Left colon (tissue), 2 donors: ENCODE data around the gene ZNF598. TPM values are rescaled to one million over a fixed set of nuclear protein-coding genes. Genes with fewer than 3 reads are reported as not detected.

ENCODE experiments used
- ATAC-seq: fragments of 200-7000 bp; cut with Tn5 transposase; one replicate; pipeline ENCODE4 v1.9.1; 2020; ENCODE audit warnings: mild to moderate bottlenecking, moderate library complexity
- DNase-seq, 2 donors: peaks; one replicate each; pipeline ENCODE4 v3.0.0-alpha.2; 2020
- intact Hi-C, 2 donors: fragments of 100-400 bp; cut with DNase I in 1 of 2; cut with micrococcal nuclease in 1 of 2; formaldehyde crosslinking; loops; one replicate each; pipeline versions ENCODE4 v1.11.2 to v1.14.0; 2022; cut with DNase I, micrococcal nuclease
- total RNA-seq, 2 donors: library from RNA; stranded (reverse); fragmentation: NEBNext Ultra II Directional; extraction: Animal tissue kit (Norgen Biotek cat#: 25700); gene quantifications; one replicate each; pipeline ENCODE4 v1.2.1, GENCODE V29; 2021
- donor health status: DM: no; HTN: no; CAD: no.
- donor health status: DM: yes; HTN: yes; CAD: no.

ZNF598 gene
- total RNA-seq, 2 donors from 2014 or later: 45.8 to 52.8 TPM

GRCh38 chr16:1984347-1985225 is 25.0 kb downstream of the ZNF598 start:
- intact Hi-C loops: no loop called here
- ATAC-seq (peak; percentile 8), DNase-seq (peak in 1 of 2 donors; percentile 69)

- intact Hi-C loops: no loop called here
- DNase-seq: peak; percentile 90 to 92
- ATAC-seq: peak; percentile 51
Observed at GRCh38 chr16:1983544-1984346, 25.9 kb downstream of the ZNF598 start, which contains the start of gene GFER. Gene GFER (plus strand): TSS chr16:1984193. CDS start chr16:1984219, 26 bp downstream.

- intact Hi-C loops: no loop called here
- ATAC-seq: no peak
- no peak for DNase-seq
Observed at GRCh38 chr16:1982991-1983543, 26.6 kb downstream of the ZNF598 start.

- ATAC-seq (peak; percentile 34), DNase-seq (peak; percentile 72 to 82)
- intact Hi-C loops: no loop called here
Observed at GRCh38 chr16:1982013-1982433, 27.6 kb downstream of the ZNF598 start.

DNA sequence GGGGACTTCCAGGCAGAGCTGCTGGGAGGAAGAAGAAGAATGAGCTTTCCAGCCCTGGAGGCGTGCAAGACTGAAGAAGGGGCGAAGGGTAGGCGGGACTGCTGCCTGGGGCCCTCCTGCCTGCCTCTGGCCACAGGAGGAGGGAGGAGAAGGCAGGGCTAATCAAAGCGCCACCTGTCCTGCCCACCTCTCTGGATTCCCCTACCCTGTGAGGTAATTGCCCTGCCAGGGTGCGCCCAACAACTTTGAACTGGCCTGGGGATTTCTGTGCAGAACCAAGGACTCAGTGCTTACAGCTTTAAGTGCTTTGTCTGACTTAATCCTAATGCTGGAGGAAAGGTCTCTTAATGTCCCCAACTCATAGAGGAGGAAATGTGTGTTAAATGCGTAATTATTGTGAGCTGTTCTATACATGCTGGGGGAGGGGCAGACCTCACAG is 28.2 kb downstream of the ZNF598 start, which contains the start of gene NOXO1:
Gene NOXO1, minus strand, starts transcription at position 72 of the 439 bp plus-strand sequence. CDS start 290 bp downstream, outside the sequence.
- intact Hi-C loops: no loop called here
- DNase-seq (peak; percentile 81 to 89), ATAC-seq (peak; percentile 44)

- DNase-seq (no peak), ATAC-seq (no peak)
- intact Hi-C loops: no loop called here
Observed at GRCh38 chr16:1980770-1981087, 28.9 kb downstream of the ZNF598 start.

GRCh38 chr16:1980030-1980769 is 29.4 kb downstream of the ZNF598 start:
- intact Hi-C loops: no loop called here
- DNase-seq: peak in 1 of 2 donors; percentile 60
- ATAC-seq: peak; percentile 6

DNA sequence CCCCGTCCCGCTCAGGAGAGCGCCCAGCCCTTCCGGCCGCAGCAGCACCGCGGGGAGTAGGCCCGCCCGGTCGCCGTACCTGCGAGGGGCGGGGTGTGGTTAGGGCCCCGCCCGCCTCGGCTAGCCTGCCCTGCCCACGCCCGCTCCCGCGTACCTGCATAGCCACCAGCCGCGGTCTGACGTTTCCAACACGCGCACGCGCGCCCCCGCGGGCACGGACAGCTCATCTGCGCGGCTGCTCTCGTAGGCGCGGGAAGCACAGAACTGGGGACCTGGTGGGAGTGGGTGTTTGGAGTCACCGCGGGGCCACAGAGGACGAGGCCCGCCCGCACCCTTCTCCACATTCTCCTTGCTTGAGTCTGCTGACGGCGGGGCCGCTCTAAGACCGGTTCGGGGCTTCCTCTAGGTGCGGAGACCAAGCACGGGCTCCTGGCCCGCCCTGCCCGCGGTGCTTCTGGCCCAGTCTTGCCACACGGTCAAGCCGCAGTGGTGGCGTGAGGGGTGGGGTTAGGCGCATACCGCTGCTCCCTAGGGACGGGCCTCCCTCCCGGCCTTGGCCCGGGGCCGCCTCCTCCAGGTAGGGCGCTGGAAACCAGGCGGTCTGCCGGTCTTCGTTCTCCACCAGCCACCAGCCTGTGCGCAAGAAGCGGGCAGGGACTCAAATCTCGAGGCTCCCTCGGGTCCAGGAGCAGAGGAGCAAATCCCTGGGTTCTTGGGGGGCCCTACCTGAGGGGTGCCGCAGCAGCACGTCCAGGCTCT is 30.2 kb downstream of the ZNF598 start:
- ATAC-seq (peak; percentile 57), DNase-seq (peak; percentile 90 to 92)
- intact Hi-C loops: no loop called here

- DNase-seq (peak in 1 of 2 donors; percentile 32), ATAC-seq (peak; percentile 0)
- intact Hi-C loops: no loop called here
Observed at GRCh38 chr16:1978476-1979120, 31.0 kb downstream of the ZNF598 start.

- ATAC-seq (no peak), DNase-seq (no peak)
- intact Hi-C loops: no loop called here
Observed at GRCh38 chr16:1977875-1978268, 31.7 kb downstream of the ZNF598 start.

DNA sequence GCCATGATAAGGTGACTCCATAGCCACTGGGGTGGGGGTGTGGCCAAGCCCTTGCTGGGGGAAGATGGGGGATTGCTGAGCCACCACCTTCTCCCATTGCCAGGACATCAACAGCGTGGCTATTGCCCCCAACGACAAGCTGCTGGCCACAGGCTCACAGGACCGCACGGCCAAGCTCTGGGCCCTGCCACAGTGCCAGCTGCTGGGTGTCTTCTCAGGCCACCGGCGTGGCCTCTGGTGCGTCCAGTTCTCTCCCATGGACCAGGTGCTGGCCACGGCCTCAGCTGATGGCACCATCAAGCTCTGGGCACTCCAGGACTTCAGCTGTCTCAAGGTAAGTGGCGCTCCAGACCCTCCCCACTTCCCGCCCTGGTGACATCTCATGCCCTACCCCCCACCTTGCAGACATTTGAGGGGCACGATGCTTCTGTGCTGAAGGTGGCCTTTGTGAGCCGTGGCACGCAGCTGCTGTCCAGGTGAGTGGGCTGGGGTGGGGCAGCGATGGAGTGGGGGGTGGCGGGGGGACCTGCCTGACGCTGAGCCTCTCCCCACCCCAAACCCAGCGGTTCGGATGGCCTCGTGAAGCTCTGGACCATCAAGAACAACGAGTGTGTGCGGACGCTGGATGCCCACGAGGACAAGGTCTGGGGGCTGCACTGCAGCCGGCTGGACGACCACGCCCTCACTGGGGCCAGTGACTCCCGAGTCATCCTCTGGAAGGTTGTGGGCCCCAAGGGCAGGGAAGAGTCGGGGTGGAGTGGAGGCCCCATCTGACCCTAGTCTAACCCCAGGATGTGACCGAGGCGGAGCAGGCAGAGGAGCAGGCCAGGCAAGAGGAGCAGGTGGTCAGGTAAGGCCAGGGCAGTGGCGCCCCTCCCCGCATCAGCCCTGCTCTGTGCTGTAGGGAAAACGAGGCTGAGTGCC is 32.4 kb downstream of the ZNF598 start:
- DNase-seq (peak in 1 of 2 donors; percentile 9), ATAC-seq (no peak)
- intact Hi-C loops: no loop called here

DNA sequence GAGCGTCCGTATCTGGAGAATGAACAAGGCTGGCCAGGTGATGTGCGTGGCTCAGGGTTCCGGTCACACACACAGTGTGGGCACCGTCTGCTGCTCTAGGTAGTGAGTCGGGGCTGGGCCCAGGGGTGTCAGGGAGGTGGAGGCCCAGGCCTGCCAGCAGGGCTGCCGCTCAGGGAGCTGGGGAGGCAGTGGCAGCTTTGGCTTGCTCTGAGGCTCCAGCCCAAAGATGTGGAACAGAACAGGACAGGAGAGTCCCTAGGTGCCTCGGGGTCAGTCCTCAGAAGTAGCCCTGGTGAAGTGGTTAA is 33.5 kb downstream of the ZNF598 start:
- intact Hi-C loops: no loop called here
- no peak for ATAC-seq
- DNase-seq: no peak

DNA sequence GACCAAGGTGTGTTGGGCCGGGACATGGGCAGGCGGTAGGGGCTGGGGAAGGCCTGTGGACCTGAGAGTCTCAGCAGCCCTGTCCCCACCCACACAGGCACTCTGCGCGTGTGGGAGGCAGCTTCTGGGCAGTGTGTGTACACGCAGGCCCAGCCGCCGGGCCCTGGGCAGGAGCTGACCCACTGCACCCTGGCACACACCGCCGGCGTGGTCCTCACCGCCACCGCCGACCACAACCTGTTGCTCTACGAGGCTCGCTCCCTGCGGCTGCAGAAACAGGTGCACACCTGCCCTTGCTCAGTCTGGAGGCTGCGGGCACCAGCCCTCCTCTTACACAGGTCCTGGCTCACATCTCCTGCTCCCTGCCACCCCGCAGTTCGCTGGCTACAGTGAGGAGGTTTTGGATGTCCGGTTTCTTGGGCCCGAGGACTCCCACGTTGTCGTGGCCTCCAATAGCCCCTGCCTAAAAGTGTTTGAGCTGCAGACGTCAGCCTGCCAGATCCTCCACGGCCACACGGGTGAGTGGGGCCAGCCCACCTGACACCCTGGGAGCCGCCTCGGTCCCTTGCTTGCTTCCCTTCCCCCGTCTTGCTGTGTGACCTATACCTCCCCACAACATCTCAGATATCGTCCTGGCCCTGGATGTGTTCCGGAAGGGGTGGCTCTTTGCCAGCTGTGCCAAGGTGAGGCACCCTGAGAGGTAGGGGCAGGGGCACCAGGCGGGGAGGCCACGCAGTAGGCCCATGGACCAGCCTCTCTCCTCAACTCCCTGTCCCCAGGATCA is 34.0 kb downstream of the ZNF598 start:
- ATAC-seq: no peak
- intact Hi-C loops: no loop called here
- DNase-seq: peak in 1 of 2 donors; percentile 5

- DNase-seq (no peak), ATAC-seq (no peak)
- intact Hi-C loops: no loop called here
Observed at GRCh38 chr16:1974157-1975070, 35.2 kb downstream of the ZNF598 start.
